Tibial artery (tissue), 4 donors: ENCODE data around the gene PAXIP1.

Source experiments
- DNase-seq, 2 donors: peaks; one replicate each; pipeline ENCODE4 v3.0.0-alpha.2; 2019
- H3K27ac ChIP-seq, 2 donors: fragments of 200-600 bp; sonication (generic) in 1 of 2; 1 replicate in 1 of 2; 2 replicates in 1 of 2; pipeline ENCODE4 v1.5.1; 2018 to 2019; ENCODE audit warnings: mild to moderate bottlenecking in 1 of 2
- H3K27me3 ChIP-seq, 2 donors: fragments of 200-600 bp; sonication (generic) in 1 of 2; one replicate each; pipeline versions ENCODE4 v1.5.1 to v1.6.0; 2016 to 2019
- H3K36me3 ChIP-seq, 3 donors: fragments of 200-600 bp; sonication (generic) in 2 of 3; one replicate each; pipeline ENCODE4 v1.5.1; 2016 to 2019; ENCODE audit warnings: mild to moderate bottlenecking in 2 of 3
- H3K4me1 ChIP-seq, 4 donors: fragments of 200-600 bp; sonication (generic) in 2 of 4; 1 replicate in 3 of 4; 2 replicates in 1 of 4; pipeline ENCODE4 v1.5.1; 2016 to 2019
- H3K4me3 ChIP-seq, 2 donors: fragments of 200-600 bp; sonication (generic) in 1 of 2; 1 replicate in 1 of 2; 2 replicates in 1 of 2; pipeline ENCODE4 v1.5.1; 2018 to 2019; ENCODE audit warnings: mild to moderate bottlenecking in 2 of 2
- H3K9me3 ChIP-seq, 3 donors: fragments of 200-600 bp; sonication (generic) in 1 of 3; one replicate each; pipeline ENCODE4 v1.5.1; 2016 to 2019
- intact Hi-C: fragments of 100-400 bp; cut with DNase I; formaldehyde crosslinking; loops from one replicate; pipeline ENCODE4 v1.15.0; 2023; ENCODE audit warnings: low total_unique reads
- TF ChIP-seq, protein P1 (sequence below), 2 experiments: fragments of 200-600 bp in 1 of 2; fragments of 450-650 bp in 1 of 2; IDR thresholded peaks; one replicate each; pipeline ENCODE4 v1.5.1; 2017 to 2019; ENCODE audit warnings: antibody characterized with exemption in 2 of 2, mild to moderate bottlenecking in 1 of 2, moderate library complexity in 1 of 2

Gene PAXIP1

DNA sequence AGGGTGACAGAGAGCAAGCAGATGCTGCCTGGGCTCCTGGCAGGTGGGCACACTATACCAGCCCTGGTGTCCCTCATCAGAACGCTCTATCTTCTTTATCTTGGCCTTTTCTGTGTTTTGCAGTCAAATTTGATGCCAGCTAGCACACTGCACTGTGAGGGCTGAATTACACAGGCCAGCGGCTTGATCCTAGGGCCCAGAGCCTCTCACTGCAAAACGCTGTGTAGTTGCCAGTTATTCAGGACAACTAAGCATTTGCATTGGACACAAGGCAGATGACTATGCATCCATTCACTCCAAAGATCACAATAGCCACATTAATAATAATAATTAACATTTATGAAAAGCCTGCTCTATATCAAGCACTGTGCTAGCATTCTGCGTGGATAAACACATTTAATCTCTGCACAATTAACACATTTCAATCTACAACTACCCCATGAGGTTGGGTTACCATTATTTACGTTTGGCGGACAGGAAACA, 100.3 kb downstream of the PAXIP1 start:
- TF ChIP-seq, protein P1, sequence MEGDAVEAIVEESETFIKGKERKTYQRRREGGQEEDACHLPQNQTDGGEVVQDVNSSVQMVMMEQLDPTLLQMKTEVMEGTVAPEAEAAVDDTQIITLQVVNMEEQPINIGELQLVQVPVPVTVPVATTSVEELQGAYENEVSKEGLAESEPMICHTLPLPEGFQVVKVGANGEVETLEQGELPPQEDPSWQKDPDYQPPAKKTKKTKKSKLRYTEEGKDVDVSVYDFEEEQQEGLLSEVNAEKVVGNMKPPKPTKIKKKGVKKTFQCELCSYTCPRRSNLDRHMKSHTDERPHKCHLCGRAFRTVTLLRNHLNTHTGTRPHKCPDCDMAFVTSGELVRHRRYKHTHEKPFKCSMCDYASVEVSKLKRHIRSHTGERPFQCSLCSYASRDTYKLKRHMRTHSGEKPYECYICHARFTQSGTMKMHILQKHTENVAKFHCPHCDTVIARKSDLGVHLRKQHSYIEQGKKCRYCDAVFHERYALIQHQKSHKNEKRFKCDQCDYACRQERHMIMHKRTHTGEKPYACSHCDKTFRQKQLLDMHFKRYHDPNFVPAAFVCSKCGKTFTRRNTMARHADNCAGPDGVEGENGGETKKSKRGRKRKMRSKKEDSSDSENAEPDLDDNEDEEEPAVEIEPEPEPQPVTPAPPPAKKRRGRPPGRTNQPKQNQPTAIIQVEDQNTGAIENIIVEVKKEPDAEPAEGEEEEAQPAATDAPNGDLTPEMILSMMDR (IDR thresholded peaks at IDR 0.05): no peak
- H3K4me1 ChIP-seq: no peaks in the 10 kb centered on the region
- H3K27me3 ChIP-seq: peaks cover 0 to 12% of the 10 kb centered on the region in 2 donors
- H3K9me3 ChIP-seq: no peaks in the 10 kb centered on the region
- intact Hi-C loops: no loop called here
- no peak for DNase-seq
- H3K36me3 ChIP-seq: no peaks in the 10 kb centered on the region
- no peak overlapping the region for H3K27ac ChIP-seq
- no peak overlapping the region for H3K4me3 ChIP-seq

DNA sequence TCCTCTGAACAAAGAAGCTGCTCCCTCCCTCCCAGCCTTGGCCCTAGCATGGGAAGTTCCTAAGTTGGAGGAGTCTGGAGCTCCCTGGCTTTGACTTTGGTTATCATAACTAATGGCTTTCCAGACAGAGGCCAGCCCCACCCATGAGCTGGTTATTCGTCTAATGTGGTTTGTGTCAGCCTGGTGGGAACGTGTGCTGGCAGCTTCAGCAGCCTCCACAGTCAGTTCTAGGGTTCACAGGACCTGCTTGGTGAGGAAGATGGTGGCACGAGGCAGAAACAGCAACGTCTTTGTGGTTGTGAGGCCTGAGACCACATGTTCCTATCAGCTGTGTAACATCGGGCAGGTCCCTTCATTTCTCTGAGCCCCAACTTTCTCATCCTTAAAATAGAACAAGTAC, 103.1 kb downstream of the PAXIP1 start:
- Histone ChIP-seq H3K4me1 (no peaks in the 10 kb centered on the region), H3K27ac (no peak overlapping the region), H3K36me3 (no peaks in the 10 kb centered on the region), H3K27me3 (peaks cover 0 to 13% of the 10 kb centered on the region in 2 donors), H3K4me3 (no peak overlapping the region), H3K9me3 (no peaks in the 10 kb centered on the region)
- TF ChIP-seq, protein P1 (IDR thresholded peaks at IDR 0.05): no peak
- no peak for DNase-seq
- intact Hi-C loops: no loop called here

DNA sequence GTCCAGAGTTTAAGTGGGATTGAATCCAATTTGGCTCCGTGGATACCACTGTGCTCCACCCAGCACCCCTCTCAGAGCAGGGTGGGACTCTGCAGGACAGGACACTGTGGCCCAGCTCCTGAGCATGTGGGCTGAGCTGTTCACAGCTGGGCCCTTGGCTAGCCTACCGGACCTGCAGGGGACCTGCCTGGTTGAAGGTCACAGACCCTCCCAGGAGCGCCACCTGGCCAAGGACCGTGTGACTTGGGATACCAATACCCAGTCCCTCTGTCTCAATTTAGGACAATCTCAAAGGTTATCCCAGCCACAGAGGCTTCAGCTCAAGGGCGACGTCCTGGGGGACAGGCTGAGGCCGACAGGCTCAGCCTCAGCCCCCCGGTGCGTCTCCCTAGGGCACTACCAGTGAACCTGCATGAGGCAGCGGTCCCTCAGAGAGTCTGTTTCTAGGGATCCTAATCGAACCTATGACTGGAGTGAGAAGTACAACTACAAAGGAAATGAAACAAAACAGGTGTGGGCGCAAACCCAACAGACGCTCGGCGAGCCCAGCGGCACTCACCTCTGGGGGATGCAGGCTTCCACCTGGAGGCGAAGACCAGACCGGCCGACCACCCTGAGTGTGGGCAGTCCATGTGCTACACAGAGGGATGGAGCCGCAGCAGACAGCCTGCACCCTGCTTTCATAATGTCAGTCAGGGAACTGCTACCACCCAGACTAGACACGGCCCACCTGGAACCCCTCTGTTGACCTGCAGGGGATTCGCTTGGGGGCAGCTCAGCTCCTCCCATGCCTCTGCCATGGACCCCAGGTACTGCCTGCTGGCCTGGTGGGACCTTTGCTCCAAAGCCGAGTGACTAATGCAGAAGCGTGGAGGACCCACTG, 103.7 kb downstream of the PAXIP1 start:
- TF ChIP-seq, protein P1 (IDR thresholded peaks at IDR 0.05): no peak
- intact Hi-C loops: no loop called here
- no peak overlapping the region for H3K27ac ChIP-seq

GRCh38 chr7:154896076-154896475, 106.8 kb downstream of the PAXIP1 start:
- TF ChIP-seq, protein P1 (IDR thresholded peaks at IDR 0.05): no peak
- intact Hi-C loops: no loop called here
- Histone ChIP-seq H3K27ac (no peak overlapping the region), H3K27me3 (peaks cover 0 to 15% of the 10 kb centered on the region in 2 donors), H3K36me3 (no peaks in the 10 kb centered on the region), H3K9me3 (no peaks in the 10 kb centered on the region), H3K4me1 (no peaks in the 10 kb centered on the region), H3K4me3 (no peak overlapping the region)
- DNase-seq: no peak

More for the DNA sequence above, 103.7 kb downstream of the PAXIP1 start:
- Histone ChIP-seq H3K4me3 (no peak overlapping the region), H3K36me3 (no peaks in the 10 kb centered on the region), H3K9me3 (no peaks in the 10 kb centered on the region), H3K4me1 (no peaks in the 10 kb centered on the region), H3K27me3 (peaks cover 0 to 13% of the 10 kb centered on the region in 2 donors)
- no peak for DNase-seq
